GM20000 (cell line): ENCODE measurements around the gene MAN1A1.

Experiments
- DNase-seq: peaks from one replicate; pipeline ENCODE4 v3.0.0; 2012; ENCODE audit warnings: low spot score
- CTCF ChIP-seq: IDR thresholded peaks from 2 replicates; pipeline ENCODE4 v1.5.1; 2012; ENCODE audit warnings: mild to moderate bottlenecking, control low read depth; ENCODE audit errors: extremely low read depth, missing control alignments

The MAN1A1 gene

DNA sequence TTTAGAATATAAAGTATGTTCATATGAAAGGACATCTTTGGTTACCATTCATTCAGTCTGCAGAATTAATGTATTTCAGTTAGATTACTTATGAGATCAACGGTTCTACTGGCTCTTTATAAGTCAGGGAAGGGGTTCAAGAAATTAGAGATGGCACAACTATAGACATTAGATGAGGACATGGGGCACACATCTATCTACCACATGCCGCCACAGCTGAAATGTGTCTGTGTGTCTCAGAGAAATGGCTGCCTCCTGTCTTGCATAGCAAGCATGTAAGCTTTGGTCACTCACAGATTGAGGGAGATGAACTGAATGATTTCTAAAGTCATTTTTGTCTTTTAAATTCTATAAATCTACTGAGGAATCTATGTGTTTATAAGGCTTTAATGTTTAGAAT, 142.2 kb downstream of the MAN1A1 start:
- DNase-seq, result no peak
- no peak for TF ChIP-seq CTCF

GRCh38 chr6:119205911-119206618, 143.5 kb downstream of the MAN1A1 start:
- TF ChIP-seq CTCF, result no peak
- peak; percentile 15 for DNase-seq

DNA sequence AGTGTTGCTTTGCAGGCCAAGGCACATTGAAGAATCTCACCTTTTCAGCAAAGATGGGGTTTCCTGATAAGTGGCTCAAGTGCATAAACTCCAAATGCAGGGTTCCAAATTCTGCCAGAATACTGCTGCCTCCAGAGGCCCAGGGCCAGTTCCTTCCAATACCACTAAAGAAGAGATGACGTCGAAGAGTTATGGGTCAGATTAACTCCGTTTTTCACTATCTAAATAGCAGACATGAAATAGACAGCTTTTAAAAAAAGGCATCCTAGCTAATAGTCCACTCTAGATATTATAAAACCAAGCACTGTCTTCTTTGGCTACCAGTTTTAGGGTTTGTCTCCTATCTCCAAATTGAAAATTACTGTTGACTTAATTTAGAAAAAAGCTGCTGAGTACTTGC, 144.8 kb downstream of the MAN1A1 start:
- DNase-seq, result no peak
- no peak for TF ChIP-seq CTCF

GRCh38 chr6:119201480-119201879, 148.1 kb downstream of the MAN1A1 start:
- no peak for TF ChIP-seq CTCF
- no peak for DNase-seq

DNA sequence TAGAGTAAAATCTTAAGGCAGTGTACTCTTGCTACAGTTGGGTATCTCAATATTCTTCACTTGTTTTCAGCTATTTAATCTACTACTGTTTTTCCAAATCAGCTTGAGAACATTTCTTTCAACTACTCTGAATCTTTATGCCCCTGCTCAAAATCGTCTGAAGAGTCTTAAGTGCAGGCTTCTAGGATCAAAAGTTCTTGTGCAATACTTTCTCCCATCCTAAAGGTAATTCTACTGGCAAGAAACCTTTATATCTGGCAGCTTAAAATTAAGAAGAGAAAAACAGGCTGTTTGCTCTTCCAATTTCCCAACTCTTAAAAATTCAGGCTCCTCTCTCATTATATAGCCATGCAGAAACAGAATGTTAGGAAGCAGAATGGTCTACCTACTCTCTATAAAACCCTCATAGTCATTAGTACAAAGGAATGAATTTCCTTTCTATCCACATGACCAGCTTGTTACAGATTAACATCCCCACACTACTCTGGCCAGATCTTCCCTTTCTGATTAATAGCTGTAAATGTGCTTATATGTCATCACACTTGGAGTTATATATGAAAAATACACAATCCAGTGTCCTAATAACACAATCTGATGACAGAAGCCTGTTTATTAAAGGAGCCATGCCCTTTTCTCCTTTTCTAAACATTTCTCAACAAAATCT, 148.9 kb downstream of the MAN1A1 start:
- no peak for DNase-seq
- TF ChIP-seq CTCF, result no peak

- no peak for DNase-seq
- TF ChIP-seq CTCF, result no peak
Observed at GRCh38 chr6:119197271-119197670, 152.3 kb downstream of the MAN1A1 start.

GRCh38 chr6:119196715-119197114, 152.8 kb downstream of the MAN1A1 start:
- DNase-seq, result no peak
- no peak for TF ChIP-seq CTCF
